ENCODE results near the gene AFMID.
"Not testable (repeated sequence)": the region's sequence is repeated elsewhere in the genome, so short reads cannot be mapped to it uniquely, and the experiment has no call there.

The AFMID gene

GRCh38 chr17:78223765-78224164 is 36.6 kb downstream of the AFMID start:
- DNase-seq (ENCODE audit: low spot score), result no peak

- DNase-seq (ENCODE audit: low spot score), result peak; percentile 80
These were observed 37.3 kb downstream of the AFMID start for GRCh38 chr17:78224231-78225087.

DNA sequence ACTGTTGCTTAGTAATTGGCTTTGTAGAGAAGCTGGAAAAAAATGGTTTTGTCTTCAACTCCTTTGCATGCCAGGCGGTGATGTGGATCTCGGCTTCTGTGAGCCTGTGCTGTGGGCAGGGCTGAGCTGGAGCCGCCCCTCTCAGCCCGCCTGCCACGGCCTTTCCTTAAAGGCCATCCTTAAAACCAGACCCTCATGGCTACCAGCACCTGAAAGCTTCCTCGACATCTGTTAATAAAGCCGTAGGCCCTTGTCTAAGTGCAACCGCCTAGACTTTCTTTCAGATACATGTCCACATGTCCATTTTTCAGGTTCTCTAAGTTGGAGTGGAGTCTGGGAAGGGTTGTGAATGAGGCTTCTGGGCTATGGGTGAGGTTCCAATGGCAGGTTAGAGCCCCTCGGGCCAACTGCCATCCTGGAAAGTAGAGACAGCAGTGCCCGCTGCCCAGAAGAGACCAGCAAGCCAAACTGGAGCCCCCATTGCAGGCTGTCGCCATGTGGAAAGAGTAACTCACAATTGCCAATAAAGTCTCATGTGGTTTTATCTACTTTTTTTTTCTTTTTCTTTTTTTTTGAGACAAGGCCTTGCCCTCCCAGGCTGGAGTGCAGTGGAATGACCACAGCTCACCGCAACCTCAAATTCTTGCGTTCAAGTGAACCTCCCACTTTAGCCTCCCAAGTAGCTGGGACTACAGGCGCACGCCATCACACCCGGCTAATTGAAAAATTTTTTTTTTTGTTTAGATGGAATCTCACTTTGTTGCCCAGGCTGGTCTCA is 38.1 kb downstream of the AFMID start:
- no peak for DNase-seq (ENCODE audit: low spot score)

GRCh38 chr17:78226055-78226758 is 39.0 kb downstream of the AFMID start:
- peak; percentile 37 for DNase-seq (ENCODE audit: low spot score)

DNA sequence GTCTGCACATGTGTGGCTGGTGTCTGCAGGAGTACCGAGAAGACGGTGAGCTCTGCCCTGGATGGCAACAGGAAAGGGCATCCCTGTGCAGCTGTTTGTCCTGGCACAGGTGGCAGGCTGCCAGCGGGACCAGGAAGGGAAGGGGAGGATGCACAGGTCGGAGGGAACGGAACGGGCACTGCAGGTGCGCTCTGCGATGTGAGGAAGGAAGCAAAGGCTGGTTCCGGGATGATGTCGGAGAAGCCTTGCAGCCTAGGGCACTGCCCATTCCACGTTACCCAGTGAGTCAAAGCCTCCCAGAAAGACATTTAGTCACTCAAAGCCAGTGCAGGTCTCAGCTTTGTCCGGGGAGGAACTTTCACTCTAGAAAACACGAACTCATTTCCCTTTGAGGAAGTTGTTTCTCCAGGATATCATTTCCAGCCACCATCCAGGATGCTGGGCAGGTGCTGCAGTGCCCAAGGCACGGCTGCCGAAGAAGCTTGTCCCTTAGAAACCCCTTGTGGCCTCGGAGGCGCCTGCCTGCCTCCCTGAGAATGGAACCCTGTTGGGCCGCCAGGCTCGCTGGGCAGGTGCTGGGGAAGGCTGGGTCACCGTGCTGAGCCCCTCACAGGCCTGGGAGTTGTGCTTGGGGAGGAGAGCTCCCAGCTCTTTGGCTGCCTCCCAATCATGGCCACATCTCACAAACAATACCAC is 39.7 kb downstream of the AFMID start:
- DNase-seq (ENCODE audit: low spot score), result no peak

DNA sequence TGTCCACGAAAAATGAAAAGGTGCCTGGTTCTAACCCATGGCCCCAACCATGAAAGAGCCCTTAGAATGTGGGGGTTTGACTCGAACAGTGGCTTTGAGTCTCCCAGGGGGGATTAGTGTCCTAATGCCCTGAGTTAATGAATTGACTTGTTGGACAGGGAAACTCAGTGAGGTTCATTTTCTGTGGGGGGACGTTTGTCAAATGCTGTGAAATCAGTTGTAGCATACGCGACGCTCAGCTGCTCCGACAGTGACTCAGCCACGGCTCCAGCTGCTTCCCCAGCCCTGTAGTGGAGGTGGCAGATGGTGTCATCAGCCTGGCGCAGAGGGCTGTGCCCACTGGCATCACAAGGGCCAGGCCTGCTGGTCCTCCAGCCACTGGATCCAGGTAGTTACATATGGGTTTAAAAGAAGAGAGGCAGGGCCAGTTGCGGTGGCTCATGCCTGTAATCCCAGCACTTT is 40.3 kb downstream of the AFMID start:
- DNase-seq (ENCODE audit: low spot score), result no peak

GRCh38 chr17:78228176-78228575 is 41.0 kb downstream of the AFMID start:
- DNase-seq (ENCODE audit: low spot score), result no peak

- no peak for DNase-seq (ENCODE audit: low spot score)
These were observed 43.2 kb downstream of the AFMID start for GRCh38 chr17:78230252-78230962.

DNA sequence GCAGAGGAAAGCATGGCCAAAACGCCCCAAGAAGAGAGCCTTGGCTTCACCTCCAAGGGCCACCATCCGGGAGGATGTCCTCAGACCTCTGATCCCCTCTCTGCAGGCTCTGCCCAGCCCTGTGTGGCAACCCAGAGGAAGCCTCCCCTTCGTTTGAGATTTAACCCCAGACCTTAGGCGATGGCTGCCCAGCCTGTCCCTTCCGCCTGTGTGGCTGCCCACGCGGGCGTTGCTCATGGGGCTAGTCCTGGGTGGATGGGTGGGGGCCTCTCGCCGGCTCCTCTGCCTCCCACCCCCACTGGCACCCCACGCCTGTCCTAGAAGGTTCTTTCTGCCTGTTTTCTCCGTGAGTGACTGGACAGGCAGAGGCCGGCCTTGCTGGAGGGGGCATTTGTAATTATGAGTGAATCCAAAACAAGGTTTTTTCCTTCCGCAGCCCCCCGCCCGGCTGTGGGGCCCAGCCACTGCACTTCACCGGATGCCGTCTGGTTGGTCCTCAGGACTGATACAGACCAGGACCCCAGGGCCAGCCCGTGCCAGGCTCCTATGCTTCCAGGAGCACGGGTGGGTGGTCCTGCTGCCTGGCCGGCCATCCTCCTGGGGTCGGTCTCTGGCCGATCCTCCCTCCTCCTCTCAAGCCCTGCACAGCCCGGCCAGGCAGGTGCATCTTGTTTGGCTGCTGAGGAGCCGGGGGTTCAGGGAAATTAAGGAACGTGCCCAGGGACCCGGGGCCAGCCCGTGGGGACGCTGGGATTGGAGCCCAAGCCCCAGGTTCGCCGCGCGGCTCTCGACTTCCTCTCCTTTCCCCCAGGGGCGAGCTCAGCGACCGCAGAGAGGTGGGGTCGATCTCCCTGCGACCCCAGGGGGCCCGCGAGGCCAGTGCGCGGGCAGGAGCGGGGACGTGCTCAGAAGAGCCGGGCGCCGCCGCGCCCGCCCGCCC is 44.1 kb downstream of the AFMID start, which contains the start of gene TMEM235:
TMEM235 (plus strand) TSS at position 636 of the 940 bp plus-strand sequence. CDS start 393 bp downstream, outside the sequence.
- DNase-seq (ENCODE audit: low spot score), result no peak

- DNase-seq (ENCODE audit: low spot score), result no peak
These were observed 45.1 kb downstream of the AFMID start for GRCh38 chr17:78231991-78232858.

GRCh38 chr17:78232859-78233173 is 45.7 kb downstream of the AFMID start:
- DNase-seq (ENCODE audit: low spot score), result no peak

- DNase-seq (ENCODE audit: low spot score), result no peak
These were observed 46.5 kb downstream of the AFMID start for GRCh38 chr17:78233678-78234077.

DNA sequence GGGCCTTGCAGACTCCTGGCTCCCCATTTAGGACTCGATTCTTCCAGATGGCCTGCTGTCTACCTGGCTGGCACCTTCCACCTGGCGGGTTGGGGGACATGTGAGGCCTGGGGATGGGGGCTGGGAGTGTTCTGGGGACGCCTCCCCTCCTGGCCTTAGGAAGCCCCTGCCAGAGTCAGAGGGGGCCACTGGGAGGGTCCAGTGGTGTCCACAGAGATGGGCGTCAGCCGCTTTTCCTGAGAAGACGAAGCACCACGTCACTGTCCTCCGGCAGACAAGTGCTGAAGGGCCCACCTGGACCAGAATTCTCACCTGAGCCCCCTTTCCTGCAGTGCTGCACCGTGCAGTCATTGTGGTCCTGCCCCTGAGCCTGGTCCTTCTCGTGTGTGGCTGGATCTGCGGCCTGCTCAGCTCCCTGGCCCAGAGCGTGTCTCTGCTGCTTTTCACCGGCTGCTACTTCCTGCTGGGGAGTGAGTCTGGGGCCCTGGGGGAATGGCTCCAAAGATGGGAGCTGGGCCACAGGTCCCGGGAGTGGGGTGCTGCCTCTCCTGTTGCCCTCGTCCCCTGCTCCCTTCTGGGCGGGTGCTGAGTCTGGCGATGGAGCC is 47.2 kb downstream of the AFMID start:
- no peak for DNase-seq (ENCODE audit: low spot score)

DNA sequence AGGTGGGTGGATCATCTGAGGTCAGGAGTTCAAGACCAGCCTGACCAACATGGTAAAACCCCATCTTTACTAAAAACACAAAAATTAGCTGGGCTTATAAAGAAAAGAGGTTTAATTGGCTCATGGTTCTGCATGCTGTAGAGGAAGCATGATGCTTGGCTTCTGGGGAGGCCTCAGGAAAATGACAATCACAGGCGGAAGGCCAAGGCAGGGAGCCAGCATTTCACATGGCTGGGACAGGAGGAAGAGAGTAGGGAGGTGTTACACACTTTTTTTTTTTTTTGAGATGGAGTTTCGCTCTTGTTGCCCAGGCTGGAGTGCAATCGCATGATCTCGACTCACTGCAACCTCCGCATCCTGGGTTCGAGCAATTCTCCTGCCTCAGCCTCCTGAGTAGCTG is 47.9 kb downstream of the AFMID start:
- not testable (repeated sequence) for DNase-seq (ENCODE audit: low spot score)

DNA sequence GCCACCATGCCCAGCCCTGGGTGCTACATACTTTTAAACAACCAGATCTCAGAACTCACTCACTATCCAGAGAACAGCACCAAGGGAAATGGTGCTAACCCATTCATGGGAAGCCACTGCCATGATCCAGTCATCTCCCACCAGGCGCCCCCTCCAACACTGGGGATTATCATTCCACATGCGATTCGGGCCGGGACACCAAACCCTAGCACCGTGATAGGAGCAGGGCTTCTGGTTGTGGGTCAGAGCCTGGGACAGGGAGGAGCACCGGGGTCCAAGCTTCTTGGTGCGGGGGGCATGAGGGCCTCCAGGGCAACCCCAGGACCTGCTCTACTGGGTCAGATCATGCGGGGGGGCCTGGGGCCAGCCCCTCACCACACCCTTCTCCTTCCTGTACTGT is 48.7 kb downstream of the AFMID start:
- DNase-seq (ENCODE audit: low spot score), result no peak

DNA sequence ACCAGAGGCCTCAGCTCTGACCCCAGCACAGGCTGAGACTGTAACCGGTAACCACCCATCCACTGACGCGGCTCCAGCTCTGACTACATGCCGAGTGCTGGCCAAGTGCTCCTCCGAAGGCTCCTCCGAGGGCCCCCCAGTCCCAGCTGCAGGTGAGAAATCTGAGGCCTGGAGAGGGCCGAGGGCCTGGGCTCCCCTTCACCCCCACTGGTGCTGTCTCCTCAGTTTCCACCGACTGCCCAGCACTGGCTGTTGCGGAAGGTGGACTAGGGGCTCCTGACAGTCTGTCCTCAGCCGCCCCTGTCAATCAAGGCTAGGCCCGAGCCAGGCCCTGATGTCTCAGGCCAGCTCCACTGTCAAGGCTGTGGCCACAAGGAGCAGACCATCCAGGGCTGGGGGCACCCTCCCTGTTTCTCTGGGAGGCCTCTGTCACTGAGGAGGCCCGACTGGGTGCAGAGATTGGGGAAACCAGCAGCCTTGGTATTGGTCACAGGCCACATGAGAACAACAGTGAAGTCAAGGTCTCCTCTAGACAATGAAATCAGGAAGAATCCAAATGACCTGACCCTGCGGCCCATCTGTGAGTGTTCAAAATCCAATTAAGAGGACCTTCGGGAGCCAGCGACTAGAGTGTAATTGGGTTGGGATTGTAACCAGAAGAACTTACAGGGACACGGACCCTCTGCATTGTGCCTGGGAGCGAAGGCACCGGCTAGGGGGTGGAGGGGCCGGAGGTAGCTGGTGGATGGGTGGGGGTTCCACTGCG is 49.4 kb downstream of the AFMID start:
- DNase-seq (ENCODE audit: low spot score), result no peak

- DNase-seq (ENCODE audit: low spot score), result no peak
These were observed 50.3 kb downstream of the AFMID start for GRCh38 chr17:78237401-78238012.
